ENCODE measurements around the gene ABCD3.

- no peak for TF ChIP-seq TCF12 (IDR thresholded peaks at IDR 0.05; ENCODE audit: low read depth, low read length)
- TF ChIP-seq, protein P1, sequence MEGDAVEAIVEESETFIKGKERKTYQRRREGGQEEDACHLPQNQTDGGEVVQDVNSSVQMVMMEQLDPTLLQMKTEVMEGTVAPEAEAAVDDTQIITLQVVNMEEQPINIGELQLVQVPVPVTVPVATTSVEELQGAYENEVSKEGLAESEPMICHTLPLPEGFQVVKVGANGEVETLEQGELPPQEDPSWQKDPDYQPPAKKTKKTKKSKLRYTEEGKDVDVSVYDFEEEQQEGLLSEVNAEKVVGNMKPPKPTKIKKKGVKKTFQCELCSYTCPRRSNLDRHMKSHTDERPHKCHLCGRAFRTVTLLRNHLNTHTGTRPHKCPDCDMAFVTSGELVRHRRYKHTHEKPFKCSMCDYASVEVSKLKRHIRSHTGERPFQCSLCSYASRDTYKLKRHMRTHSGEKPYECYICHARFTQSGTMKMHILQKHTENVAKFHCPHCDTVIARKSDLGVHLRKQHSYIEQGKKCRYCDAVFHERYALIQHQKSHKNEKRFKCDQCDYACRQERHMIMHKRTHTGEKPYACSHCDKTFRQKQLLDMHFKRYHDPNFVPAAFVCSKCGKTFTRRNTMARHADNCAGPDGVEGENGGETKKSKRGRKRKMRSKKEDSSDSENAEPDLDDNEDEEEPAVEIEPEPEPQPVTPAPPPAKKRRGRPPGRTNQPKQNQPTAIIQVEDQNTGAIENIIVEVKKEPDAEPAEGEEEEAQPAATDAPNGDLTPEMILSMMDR (IDR thresholded peaks at IDR 0.05; ENCODE audit: control extremely low read depth in 1 of 3, insufficient read depth in 1 of 3, low read depth in 1 of 3, low read length in 3 of 3): no peak
- TF ChIP-seq ATF2 (IDR thresholded peaks at IDR 0.05; ENCODE audit: low read length): no peak
- no peak for TF ChIP-seq TAF1 (IDR thresholded peaks at IDR 0.05; ENCODE audit: low read depth, low read length)
- no peak for TF ChIP-seq POLR2AphosphoS5 (IDR thresholded peaks at IDR 0.05; ENCODE audit: low read depth, low read length)
- TF ChIP-seq JUN (IDR thresholded peaks at IDR 0.05; ENCODE audit: low read depth, low read length): no peak
- no peak for TF ChIP-seq SUZ12 (IDR thresholded peaks at IDR 0.05; ENCODE audit: low read length)
Observed at GRCh38 chr1:94496076-94496755, 78.0 kb downstream of the ABCD3 start.
